NCI-H1048 (cell line): ENCODE data around the gene PDZK1IP1.
"Not testable (repeated sequence)": the region's sequence is repeated elsewhere in the genome, so short reads cannot be mapped to it uniquely, and the experiment has no call there.

ENCODE experiments used
- DNase-seq: peaks from one replicate; lab custom pipeline; 2025; lab: John Stamatoyannopoulos, UW

Gene PDZK1IP1

GRCh38 chr1:47196622-47197021, 6.8 kb upstream of the PDZK1IP1 start:
- DNase-seq, result no peak

- DNase-seq, result not testable (repeated sequence)
Measured at GRCh38 chr1:47195981-47196380, 6.1 kb upstream of the PDZK1IP1 start.

GRCh38 chr1:47194311-47194710, 4.5 kb upstream of the PDZK1IP1 start:
- no peak for DNase-seq

DNA sequence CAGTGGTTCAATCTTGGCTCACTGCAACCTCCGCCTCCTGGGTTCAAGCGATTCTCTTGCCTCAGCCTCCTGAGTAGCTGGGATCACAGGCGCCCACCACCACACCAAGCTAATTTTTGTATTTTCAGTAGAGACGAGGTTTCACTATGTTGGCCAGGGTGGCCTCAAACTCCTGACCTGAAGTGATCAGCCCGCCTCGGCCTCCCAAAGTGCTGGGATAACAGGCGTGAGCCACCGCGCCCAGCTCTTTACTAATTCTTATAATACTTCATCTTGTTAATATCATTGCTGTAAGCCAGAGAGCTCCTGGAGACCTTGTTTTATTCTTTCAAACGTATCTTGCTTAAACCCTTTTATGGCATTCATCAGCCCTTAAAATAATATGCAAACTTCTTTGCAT, 3.7 kb upstream of the PDZK1IP1 start:
- DNase-seq, result not testable (repeated sequence)

DNA sequence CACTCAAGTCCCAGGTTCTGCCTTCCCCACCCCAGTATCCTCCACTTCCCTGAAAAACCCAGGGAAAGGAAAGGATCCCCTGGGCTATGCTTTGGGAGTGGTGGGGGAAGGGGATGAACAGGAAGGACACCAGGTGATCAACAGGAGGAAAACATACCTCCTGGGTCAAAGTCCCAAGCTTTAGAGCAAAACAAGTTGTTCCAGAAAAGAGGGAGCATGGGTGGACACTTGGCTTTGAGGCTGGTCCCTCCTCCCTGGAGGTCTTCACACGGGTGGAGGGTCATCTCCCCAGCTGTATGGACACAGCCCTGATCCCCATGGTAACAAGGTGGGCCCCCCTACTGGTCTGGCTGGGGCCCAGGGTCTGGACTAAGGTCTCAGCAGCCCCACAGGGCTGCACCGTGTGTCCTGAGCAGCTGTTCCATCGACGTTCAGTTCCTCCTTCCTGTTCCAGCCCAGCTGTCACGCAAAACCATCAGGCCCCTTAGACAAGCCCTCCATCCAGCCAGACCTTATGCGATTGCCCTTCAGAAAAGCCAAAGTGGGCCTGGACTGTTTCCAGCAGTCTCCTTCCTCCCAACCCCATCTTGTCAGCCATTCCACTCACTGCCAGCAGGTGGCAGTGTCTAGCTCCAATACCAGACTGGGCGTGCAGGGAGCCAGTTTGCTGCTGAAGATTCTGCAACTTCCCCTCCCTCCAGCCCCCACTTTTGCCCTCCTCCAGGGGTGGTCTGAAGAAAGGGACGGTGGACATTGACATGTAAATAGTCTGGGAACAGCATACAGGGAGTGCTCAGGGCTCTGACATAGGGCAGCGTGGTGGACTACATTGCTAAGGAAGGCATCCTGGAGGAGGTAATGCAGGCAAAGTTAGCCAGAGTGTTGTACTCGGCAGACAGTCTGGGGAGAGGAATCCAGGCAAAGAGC, 2.9 kb upstream of the PDZK1IP1 start:
- DNase-seq, result no peak

GRCh38 chr1:47191940-47192457, 2.2 kb upstream of the PDZK1IP1 start:
- DNase-seq, result no peak

GRCh38 chr1:47190857-47191256, 1.0 kb upstream of the PDZK1IP1 start:
- DNase-seq, result no peak

DNA sequence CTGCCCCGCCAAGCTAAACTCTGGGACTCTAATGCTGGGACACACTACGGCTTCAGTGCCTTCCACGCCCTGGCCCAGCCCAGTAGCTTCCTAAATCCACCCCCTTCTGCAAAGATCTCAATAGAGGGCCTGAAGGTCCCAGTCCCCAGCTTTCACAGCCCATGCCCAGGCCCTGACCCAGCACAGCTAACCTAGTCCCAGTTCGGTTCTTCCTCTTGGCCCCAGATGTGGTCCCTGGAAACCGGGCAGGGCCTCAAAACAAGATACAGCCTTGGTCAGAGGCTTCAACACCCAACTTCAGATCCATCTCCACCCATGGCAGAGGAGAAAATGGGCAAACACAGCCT, 646 bp upstream of the PDZK1IP1 start:
- no peak for DNase-seq

DNA sequence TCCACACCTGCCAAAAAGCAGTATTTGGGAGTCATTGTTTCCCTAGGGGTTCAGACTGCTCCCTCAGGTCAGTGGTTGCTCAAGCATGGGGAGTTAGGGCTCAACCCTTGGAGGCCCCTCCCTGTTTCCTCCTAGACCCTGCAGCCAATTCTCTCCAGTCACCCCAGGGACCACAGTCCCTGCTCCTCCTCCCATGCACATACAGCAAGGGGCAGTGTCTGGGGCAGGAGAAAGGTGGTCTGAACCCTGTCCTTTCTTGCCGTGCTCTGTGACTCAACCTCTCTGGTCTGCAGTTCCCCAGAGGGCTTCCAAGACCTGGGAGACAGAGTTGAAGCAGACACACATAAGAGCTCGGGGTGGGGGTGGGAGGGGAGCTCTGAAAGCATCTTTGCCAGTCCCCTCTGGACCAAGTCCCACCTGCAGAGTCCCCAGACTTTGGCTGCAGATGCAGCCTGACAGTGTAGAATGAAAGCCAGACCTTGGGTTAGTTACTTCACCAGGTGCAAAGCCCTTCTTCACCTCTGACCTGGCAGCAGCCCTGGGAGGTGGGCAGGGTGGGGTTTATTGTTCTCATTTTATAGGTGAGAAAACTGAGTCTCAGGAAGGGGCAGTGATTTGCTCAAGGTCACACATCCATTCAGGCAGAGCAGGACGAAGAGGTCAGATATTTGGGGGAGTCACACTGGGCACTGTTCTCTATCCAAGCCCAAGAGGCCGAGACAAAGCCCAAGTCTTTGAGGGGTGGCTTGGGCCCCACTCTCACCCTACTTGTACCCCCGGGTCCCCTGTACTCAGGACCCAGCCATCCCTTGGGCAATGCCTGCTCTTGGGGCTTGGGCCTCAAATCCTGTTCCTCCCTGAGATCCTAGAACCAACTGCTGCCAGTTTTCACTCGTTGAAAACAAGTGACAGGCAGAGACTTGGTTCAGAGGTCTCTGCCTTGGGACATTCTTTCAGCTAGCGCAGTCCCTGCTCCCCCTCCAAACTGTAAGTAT, 748 bp downstream of the PDZK1IP1 start:
- DNase-seq, result no peak

DNA sequence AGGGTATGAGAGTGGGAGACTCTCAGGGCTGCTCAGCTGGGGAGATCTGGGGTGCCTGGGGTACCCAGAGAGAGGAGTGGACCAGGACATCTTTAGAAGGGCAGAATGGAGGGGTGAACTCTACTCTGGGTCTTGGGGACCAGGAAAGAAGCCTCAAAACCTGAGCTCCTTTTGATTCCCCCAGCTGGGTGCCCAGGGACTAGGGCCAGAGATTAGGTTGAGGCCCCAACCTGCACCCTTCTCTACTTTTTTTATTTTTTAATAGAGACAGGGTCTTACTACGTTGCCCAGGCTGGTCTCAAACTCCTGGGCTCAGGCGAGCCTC, 1.9 kb downstream of the PDZK1IP1 start:
- DNase-seq, result no peak

DNA sequence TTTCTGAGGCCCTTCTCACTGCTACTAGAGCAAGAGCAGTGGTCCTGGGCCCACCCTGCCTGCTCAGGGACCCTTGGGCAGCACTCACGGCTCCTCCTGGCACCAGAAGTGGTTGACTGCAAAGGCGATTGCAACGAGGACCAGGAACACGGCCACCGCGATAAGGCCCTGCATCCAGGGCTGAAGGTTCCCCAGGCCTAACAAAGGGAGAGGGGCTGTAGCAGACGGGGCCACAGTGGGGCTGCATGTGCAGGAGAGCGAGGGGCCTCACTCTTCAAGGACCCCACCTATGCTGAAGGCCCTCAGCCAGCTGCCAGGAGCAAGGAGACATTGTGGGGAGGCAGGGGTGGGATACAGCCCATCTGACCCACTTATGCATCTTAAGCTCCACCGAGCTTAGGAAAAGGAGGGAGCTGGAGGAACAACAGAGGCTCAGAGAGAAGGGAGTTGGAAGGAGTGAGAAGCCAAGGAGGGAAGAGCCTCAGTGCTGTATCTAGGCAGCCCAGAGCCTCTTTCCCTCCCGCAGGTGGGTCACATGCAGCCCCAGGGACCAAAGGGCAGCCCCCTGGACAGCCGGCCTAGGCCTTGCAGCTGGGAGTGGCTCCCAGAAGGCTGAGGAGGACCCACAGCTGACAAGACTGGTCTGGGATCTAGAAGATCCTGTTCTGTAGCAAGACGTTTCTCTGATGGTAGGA, 2.5 kb downstream of the PDZK1IP1 start:
- no peak for DNase-seq

DNA sequence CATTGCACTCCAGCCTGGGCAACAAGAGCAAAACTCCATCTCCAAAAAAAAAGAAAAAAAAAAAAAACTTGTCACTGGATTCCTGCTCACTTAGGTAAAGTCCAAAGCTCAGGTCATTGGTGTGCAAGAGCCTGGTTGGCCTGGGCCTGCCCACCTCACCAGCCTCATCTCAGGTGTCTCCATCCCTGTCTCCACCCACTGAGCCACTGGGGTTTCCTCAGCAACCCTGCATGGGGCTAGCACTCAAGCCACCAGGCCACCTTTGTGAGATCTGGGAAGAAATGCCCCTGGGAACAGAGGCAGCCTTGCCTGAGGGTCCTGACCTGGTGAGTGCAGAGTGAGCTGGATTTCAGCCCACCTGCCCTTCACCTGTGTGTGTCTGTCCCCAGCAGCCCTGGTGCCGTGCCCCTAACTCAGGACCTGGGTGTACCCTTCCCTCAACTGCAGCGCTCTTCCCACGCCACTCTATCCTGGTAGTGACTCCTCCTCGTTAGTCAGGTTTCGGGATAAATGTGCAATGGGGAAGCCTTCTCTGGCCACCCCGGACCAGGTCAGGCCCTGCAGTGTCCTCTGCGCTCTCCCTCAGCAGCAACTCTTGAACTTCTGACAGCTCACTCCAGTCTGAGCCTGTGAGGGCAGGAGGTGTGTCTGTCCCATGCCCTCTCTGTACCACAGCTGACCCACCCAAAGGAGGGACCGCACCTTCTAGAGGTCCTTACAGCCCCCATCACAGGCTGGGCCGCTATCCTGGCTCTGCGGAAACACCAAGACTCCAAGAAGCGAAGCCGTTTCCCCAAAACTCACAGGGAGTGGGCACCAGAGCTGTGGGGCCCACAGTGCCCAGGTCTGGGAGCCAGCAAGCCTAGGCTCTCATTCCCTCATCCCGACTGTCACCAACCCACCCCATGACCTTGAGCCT, 3.3 kb downstream of the PDZK1IP1 start:
- DNase-seq, result no peak

DNA sequence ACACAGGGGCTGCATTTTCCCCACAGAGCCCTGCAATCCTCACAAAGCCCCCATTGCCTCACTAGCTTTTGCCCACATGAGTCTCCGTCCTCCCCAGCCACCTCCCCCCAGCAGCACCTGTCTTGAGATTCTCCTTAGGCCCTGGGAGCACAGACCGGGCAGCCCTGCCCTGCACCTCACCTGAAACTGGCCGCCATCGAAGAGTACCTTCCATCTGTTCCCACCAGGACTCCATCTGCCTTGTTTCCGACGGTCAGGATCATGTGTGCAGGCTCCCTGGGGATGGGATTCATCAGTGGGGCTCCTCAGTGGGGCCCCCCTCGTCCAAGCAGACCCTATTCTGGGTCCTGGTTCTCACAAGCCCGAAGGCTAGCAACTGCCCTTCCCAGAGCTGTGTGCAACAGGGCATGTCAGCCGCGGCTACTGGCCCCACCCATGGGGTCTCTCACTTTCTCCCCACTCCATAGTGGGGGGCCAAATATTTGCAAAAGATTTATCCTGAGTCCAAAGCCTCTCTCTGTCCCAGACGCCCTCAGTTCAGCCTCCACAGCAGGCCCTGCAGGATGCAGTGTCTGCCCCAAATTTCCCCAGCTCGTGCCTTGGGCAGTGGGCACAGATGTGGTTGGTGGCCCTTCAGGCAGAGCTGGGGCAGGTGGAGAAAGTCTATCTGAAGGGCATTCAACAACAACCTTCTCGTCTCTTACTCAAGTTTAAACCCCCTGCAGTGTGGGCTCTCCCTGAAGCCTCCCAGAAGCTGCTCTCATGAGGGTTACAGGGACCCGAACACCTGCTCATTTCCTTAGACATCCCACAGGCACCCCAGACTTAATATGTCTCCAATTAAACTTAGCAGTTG, 4.8 kb downstream of the PDZK1IP1 start:
- no peak for DNase-seq

GRCh38 chr1:47184090-47184821, 5.6 kb downstream of the PDZK1IP1 start:
- DNase-seq, result no peak

DNA sequence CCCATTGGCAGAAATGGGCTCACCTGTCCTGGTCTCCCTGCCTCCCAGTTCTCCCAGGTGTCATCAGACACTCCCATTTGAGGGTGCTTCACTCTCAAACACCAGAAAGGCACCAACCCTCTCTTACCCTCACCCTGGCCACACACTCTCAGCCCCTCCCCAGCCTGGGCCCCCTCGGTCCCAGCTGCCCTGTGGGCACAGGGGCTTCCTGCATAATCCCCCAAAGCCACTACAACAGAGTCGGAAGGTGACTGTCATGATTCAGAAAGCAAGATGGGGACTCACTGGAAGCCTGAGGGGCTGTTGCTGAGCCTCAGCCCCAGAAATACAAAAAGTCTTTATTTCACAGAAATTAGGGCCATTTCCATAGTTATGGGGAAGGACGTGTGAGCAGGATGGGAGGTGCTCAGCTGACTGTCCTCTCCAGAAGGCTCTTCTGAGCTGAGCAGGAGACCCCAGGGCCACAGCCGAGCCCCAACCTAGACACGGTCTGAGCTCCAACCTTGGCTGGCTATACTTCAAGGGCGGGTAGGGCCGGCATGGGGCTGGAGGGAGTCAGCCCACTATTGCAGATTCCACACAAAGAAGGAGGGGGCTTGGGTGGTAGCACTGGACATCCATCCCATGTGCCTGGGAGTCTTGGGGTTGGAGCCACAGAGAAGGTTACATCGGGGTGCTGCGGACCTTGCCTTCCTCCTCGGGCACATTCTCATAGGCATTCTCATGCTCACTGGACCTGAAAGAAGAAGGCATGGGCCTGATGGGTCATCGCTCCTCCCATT, 6.3 kb downstream of the PDZK1IP1 start:
- no peak for DNase-seq

DNA sequence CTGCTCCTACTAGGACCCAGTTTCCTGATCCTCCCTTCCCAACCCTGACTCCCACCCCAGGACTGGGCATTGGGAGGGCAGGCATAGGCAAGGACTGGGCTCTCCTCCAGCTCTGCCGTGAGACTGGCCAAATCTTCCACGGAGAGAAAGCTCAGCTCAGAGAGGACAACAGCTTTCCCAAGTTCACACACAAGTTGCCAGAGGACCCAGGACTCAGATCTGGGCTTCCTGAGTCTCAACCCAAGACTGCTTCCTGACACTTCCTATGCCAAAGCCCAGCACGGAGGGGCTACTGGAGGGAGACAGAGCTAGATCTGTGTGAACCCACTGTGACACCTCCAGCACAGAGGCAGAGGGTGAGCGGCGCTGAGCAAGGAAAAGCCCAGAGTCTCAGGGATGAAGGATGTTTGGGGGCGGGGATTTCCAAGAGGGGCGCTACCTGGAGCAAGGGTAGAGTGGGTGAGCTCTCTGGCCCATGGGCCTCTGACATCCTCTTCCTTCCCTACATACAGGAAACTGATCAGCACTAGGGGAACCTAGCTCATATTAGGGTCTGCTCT, 7.1 kb downstream of the PDZK1IP1 start:
- DNase-seq, result no peak

DNA sequence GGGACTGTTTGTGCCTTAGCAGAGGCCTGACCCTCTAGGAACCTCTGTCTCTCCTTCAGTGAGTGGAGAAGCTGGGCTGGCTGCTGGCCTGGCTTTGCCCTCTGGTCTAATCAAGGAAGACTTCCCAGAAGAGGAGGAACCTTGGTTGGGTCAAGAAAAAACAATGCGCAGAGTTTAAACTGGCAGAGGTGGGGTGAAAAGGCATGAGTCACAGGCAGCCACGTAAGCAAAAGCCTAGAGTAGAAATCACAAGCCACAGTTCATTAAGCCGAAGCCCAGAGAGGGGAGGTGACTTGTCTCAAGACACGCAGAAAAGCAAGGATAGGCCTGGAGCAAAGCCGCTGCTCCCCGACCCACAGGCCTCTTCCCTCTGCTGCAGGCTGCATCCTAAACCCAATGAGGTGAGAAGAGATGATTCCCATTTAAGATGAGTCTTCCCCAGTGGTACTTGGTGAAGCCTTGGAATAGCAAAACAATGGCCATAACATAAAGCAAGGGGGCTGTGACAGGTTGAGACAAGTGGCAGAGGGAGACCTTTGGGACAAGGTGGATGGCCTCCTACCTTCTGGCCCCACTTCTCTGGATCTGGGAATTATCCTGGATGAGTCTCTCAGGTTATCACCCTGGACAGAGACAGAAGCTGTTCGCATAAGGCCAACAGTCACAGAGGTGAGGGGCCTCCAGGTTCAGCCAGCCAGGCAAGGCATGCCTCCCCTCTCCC, 7.7 kb downstream of the PDZK1IP1 start:
- no peak for DNase-seq
